ENCODE data around the gene CCDC171.
"Not testable (repeated sequence)": the region's sequence is repeated elsewhere in the genome, so short reads cannot be mapped to it uniquely, and the experiment has no call there.

The CCDC171 gene

GRCh38 chr9:15697446-15697851 lies 144.6 kb downstream of the CCDC171 start:
- DNase-seq (ENCODE audit: low read depth) = peak; percentile 34

- DNase-seq (ENCODE audit: low read depth) = not testable (repeated sequence)
These were observed 147.2 kb downstream of the CCDC171 start for GRCh38 chr9:15699876-15700559.

GRCh38 chr9:15707000-15707399 lies 154.2 kb downstream of the CCDC171 start:
- no peak for DNase-seq (ENCODE audit: low read depth)

GRCh38 chr9:15711531-15711930 lies 158.7 kb downstream of the CCDC171 start:
- DNase-seq (ENCODE audit: low read depth) = no peak

- DNase-seq (ENCODE audit: low read depth) = no peak
These were observed 159.1 kb downstream of the CCDC171 start for GRCh38 chr9:15711931-15712330.

GRCh38 chr9:15714746-15715145 lies 161.9 kb downstream of the CCDC171 start:
- no peak for DNase-seq (ENCODE audit: low read depth)

GRCh38 chr9:15717290-15717967 lies 164.6 kb downstream of the CCDC171 start:
- no peak for DNase-seq (ENCODE audit: low read depth)

- DNase-seq (ENCODE audit: low read depth) = no peak
These were observed 165.6 kb downstream of the CCDC171 start for GRCh38 chr9:15718423-15718822.

GRCh38 chr9:15720861-15721260 lies 168.0 kb downstream of the CCDC171 start:
- no peak for DNase-seq (ENCODE audit: low read depth)

GRCh38 chr9:15722888-15723287 lies 170.0 kb downstream of the CCDC171 start:
- DNase-seq (ENCODE audit: low read depth) = peak; percentile 15

- peak; percentile 17 for DNase-seq (ENCODE audit: low read depth)
These were observed 171.2 kb downstream of the CCDC171 start for GRCh38 chr9:15724016-15724415.

GRCh38 chr9:15724612-15725011 lies 171.8 kb downstream of the CCDC171 start:
- no peak for DNase-seq (ENCODE audit: low read depth)

- no peak for DNase-seq (ENCODE audit: low read depth)
These were observed 173.1 kb downstream of the CCDC171 start for GRCh38 chr9:15725953-15726352.

GRCh38 chr9:15729507-15729906 lies 176.7 kb downstream of the CCDC171 start:
- no peak for DNase-seq (ENCODE audit: low read depth)

GRCh38 chr9:15735083-15735857 lies 182.4 kb downstream of the CCDC171 start:
- DNase-seq (ENCODE audit: low read depth) = peak; percentile 77

- DNase-seq (ENCODE audit: low read depth) = no peak
These were observed 183.7 kb downstream of the CCDC171 start for GRCh38 chr9:15736569-15736968.

- DNase-seq (ENCODE audit: low read depth) = no peak
These were observed 185.2 kb downstream of the CCDC171 start for GRCh38 chr9:15738011-15738410.

- no peak for DNase-seq (ENCODE audit: low read depth)
These were observed 188.2 kb downstream of the CCDC171 start for GRCh38 chr9:15741015-15741414.

GRCh38 chr9:15743512-15743911 lies 190.7 kb downstream of the CCDC171 start:
- DNase-seq (ENCODE audit: low read depth) = no peak

- DNase-seq (ENCODE audit: low read depth) = no peak
These were observed 191.4 kb downstream of the CCDC171 start for GRCh38 chr9:15744196-15744595.

GRCh38 chr9:15746905-15747304 lies 194.1 kb downstream of the CCDC171 start:
- DNase-seq (ENCODE audit: low read depth) = no peak

GRCh38 chr9:15755660-15756059 lies 202.8 kb downstream of the CCDC171 start:
- DNase-seq (ENCODE audit: low read depth) = no peak

GRCh38 chr9:15761551-15761950 lies 208.7 kb downstream of the CCDC171 start:
- DNase-seq (ENCODE audit: low read depth) = no peak

Data from non-pigmented ciliary epithelial cell (primary cell).